GM12878 (cell line): ENCODE measurements around the gene VWA7. TPM values are rescaled to one million over a fixed set of nuclear protein-coding genes. Genes with fewer than 3 reads are reported as not detected.

Experiments
- BCL11A ChIP-seq: IDR thresholded peaks from 2 replicates; pipeline ENCODE4 v1.6.1; 2011; ENCODE audit warnings: low read depth, low read length
- BMI1 ChIP-seq: fragments of 450-650 bp; IDR thresholded peaks from 2 replicates; pipeline ENCODE4 v1.6.1; 2016; ENCODE audit warnings: mild to moderate bottlenecking, moderate library complexity, borderline replicate concordance
- CBX3 ChIP-seq: fragments of 200-600 bp; sonication (generic); IDR thresholded peaks from 2 replicates; pipeline ENCODE4 v1.6.1; 2016; ENCODE audit warnings: low read depth, borderline replicate concordance
- EP300 ChIP-seq, 2 experiments: fragments of 150-350 bp in 1 of 2; IDR thresholded peaks; 2 replicates each; pipeline ENCODE4 v1.6.1; 2011 to 2012; ENCODE audit warnings: low read depth in 2 of 2, low read length in 2 of 2, borderline replicate concordance in 1 of 2, improper control_type of control experiment in 1 of 2, inconsistent platforms in 1 of 2; ENCODE audit not compliant: control insufficient read depth in 1 of 2
- KDM1A ChIP-seq: fragments of 200-600 bp; sonication (generic); IDR thresholded peaks from 2 replicates; pipeline ENCODE4 v1.6.1; 2016; ENCODE audit warnings: borderline replicate concordance
- MEF2B ChIP-seq: fragments of 450-650 bp; IDR thresholded peaks from 2 replicates; pipeline ENCODE4 v1.6.1; 2018; ENCODE audit warnings: mild to moderate bottlenecking, moderate library complexity; ENCODE audit not compliant: partially characterized antibody, poor library complexity, severe bottlenecking
- MTA3 ChIP-seq: IDR thresholded peaks from 2 replicates; pipeline ENCODE4 v1.6.1; 2012; ENCODE audit warnings: low read length, inconsistent platforms, borderline replicate concordance
- RB1 ChIP-seq: fragments of 450-650 bp; formaldehyde crosslinking; IDR thresholded peaks from 2 replicates; pipeline ENCODE4 v1.6.1; 2017; ENCODE audit warnings: mild to moderate bottlenecking, borderline replicate concordance
- SIX5 ChIP-seq: IDR thresholded peaks from 2 replicates; pipeline ENCODE4 v1.6.1; 2011; ENCODE audit warnings: mild to moderate bottlenecking, low read depth, low read length, moderate library complexity; ENCODE audit not compliant: severe bottlenecking
- SREBF2 ChIP-seq: IDR thresholded peaks from 2 replicates; pipeline ENCODE4 v1.6.1; 2012; ENCODE audit warnings: mild to moderate bottlenecking, low read length
- TAF1 ChIP-seq: IDR thresholded peaks from 2 replicates; pipeline ENCODE4 v1.6.1; 2011; ENCODE audit warnings: mild to moderate bottlenecking, low read depth, low read length, borderline replicate concordance
- TBL1XR1 ChIP-seq: IDR thresholded peaks from 2 replicates; pipeline ENCODE4 v1.6.1; 2012; ENCODE audit warnings: low read depth, low read length, improper control_type of control experiment
- ZNF274 ChIP-seq: IDR thresholded peaks from one replicate; pipeline ENCODE4 v1.8.0; 2011; ENCODE audit not compliant: insufficient read length, insufficient read depth
- polyA plus RNA-seq, 11 experiments: library from polyadenylated mRNA; depleted of rRNA in 4 of 11; unstranded in 6 of 11; stranded (reverse) in 5 of 11; fragments of >200 nt; fragmentation: Nextera tagmentation in 4 of 11; fragmentation: Illumina TruSeq in 1 of 11; extraction: Ambion mirVana in 4 of 11; extraction: Trizol in 1 of 11; gene quantifications; 1 replicate in 1 of 11; 2 replicates in 10 of 11; pipeline versions ENCODE4 v1.2.1 to v1.2.3, GENCODE V29; 2011 to 2016; ENCODE audit warnings: inconsistent platforms in 2 of 11, missing spikeins in 2 of 11, low read depth in 1 of 11
- total RNA-seq, 4 experiments: library from RNA; depleted of rRNA in 3 of 4; stranded (reverse); fragments of >200 nt in 3 of 4; fragmentation: Illumina TruSeq in 1 of 4; extraction: Trizol in 1 of 4; gene quantifications; 2 replicates each; pipeline versions ENCODE4 v1.2.1 to v1.2.3, GENCODE V29; 2013 to 2021
- TF ChIP-seq, protein P1 (sequence below), 3 experiments: IDR thresholded peaks in 2 of 3; conservative IDR thresholded peaks in 1 of 3; 2 replicates each; pipeline ENCODE4 v1.5.1; 2011; ENCODE audit warnings: low read depth in 3 of 3, low read length in 3 of 3, mild to moderate bottlenecking in 3 of 3, control low read depth in 2 of 3, moderate library complexity in 2 of 3, inconsistent platforms in 1 of 3, mixed read lengths in 1 of 3; ENCODE audit not compliant: control insufficient read depth in 2 of 3, insufficient read depth in 1 of 3; ENCODE audit errors: extremely low read depth in 1 of 3
- TF ChIP-seq, protein P2 (sequence below): fragments of 450-650 bp; IDR thresholded peaks from 2 replicates; pipeline ENCODE4 v1.6.1; 2017; ENCODE audit warnings: mild to moderate bottlenecking, moderate library complexity
- TF ChIP-seq, protein P3 (sequence below): IDR thresholded peaks from 2 replicates; pipeline ENCODE4 v1.6.1; 2012; ENCODE audit warnings: low read length, inconsistent platforms
- TF ChIP-seq, protein P4 (sequence below): IDR thresholded peaks from 2 replicates; pipeline ENCODE4 v1.6.1; 2011; ENCODE audit warnings: low read depth, mild to moderate bottlenecking, low read length, moderate library complexity, borderline replicate concordance; ENCODE audit errors: extremely low read depth
- TF ChIP-seq, protein P5 (sequence below): fragments of 450-650 bp; IDR thresholded peaks from 2 replicates; pipeline ENCODE4 v1.6.1; 2018; ENCODE audit warnings: borderline replicate concordance, mild to moderate bottlenecking; ENCODE audit not compliant: partially characterized antibody

VWA7 gene
- total and polyA plus RNA-seq, 10 of the 15 experiments (the other 5 are each of a cell fraction or from before 2014, with no cell fraction given): 0.11 to 3.1 (median 1.2) TPM; not detected in 1

DNA sequence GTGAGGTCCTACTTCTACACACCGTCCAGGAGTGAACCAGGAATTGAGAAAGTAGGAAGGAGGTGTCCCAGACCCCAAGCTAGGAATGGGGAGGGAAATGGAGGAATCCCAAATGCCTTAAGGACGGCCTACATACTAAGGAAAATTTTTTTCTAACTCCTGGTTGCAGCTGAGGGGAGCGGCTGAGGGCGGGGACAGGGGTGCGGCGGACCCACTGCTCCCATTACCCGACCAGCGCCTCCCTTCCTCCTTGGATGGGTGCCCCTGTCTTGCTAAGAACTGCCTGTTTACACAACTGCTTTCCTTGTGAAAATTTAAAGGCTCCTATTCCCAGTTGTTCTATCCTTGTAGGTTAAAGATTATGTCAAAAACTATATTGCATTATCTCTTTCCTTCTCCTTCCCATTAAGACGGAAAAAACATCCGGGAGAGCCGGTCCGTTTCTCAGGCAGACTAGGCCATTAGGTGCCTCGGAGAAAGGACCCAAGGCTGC is 49.7 kb upstream of the VWA7 start (continued):
- TF ChIP-seq, protein P1, sequence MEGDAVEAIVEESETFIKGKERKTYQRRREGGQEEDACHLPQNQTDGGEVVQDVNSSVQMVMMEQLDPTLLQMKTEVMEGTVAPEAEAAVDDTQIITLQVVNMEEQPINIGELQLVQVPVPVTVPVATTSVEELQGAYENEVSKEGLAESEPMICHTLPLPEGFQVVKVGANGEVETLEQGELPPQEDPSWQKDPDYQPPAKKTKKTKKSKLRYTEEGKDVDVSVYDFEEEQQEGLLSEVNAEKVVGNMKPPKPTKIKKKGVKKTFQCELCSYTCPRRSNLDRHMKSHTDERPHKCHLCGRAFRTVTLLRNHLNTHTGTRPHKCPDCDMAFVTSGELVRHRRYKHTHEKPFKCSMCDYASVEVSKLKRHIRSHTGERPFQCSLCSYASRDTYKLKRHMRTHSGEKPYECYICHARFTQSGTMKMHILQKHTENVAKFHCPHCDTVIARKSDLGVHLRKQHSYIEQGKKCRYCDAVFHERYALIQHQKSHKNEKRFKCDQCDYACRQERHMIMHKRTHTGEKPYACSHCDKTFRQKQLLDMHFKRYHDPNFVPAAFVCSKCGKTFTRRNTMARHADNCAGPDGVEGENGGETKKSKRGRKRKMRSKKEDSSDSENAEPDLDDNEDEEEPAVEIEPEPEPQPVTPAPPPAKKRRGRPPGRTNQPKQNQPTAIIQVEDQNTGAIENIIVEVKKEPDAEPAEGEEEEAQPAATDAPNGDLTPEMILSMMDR (IDR thresholded peaks at IDR 0.05 in 2 of 3, conservative IDR thresholded peaks at IDR 0.05 in 1 of 3; ENCODE audit: control insufficient read depth in 2 of 3, extremely low read depth in 1 of 3, insufficient read depth in 1 of 3, low read depth in 3 of 3, low read length in 3 of 3): no peak
- TF ChIP-seq, protein P2, sequence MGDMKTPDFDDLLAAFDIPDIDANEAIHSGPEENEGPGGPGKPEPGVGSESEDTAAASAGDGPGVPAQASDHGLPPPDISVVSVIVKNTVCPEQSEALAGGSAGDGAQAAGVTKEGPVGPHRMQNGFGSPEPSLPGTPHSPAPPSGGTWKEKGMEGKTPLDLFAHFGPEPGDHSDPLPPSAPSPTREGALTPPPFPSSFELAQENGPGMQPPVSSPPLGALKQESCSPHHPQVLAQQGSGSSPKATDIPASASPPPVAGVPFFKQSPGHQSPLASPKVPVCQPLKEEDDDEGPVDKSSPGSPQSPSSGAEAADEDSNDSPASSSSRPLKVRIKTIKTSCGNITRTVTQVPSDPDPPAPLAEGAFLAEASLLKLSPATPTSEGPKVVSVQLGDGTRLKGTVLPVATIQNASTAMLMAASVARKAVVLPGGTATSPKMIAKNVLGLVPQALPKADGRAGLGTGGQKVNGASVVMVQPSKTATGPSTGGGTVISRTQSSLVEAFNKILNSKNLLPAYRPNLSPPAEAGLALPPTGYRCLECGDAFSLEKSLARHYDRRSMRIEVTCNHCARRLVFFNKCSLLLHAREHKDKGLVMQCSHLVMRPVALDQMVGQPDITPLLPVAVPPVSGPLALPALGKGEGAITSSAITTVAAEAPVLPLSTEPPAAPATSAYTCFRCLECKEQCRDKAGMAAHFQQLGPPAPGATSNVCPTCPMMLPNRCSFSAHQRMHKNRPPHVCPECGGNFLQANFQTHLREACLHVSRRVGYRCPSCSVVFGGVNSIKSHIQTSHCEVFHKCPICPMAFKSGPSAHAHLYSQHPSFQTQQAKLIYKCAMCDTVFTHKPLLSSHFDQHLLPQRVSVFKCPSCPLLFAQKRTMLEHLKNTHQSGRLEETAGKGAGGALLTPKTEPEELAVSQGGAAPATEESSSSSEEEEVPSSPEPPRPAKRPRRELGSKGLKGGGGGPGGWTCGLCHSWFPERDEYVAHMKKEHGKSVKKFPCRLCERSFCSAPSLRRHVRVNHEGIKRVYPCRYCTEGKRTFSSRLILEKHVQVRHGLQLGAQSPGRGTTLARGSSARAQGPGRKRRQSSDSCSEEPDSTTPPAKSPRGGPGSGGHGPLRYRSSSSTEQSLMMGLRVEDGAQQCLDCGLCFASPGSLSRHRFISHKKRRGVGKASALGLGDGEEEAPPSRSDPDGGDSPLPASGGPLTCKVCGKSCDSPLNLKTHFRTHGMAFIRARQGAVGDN: no peak
- TF ChIP-seq SIX5: no peak
- no peak for TF ChIP-seq BMI1
- no peak for TF ChIP-seq TBL1XR1
- TF ChIP-seq ZNF274: no peak
- no peak for TF ChIP-seq MTA3
- no peak for TF ChIP-seq MEF2B
- TF ChIP-seq, protein P3, sequence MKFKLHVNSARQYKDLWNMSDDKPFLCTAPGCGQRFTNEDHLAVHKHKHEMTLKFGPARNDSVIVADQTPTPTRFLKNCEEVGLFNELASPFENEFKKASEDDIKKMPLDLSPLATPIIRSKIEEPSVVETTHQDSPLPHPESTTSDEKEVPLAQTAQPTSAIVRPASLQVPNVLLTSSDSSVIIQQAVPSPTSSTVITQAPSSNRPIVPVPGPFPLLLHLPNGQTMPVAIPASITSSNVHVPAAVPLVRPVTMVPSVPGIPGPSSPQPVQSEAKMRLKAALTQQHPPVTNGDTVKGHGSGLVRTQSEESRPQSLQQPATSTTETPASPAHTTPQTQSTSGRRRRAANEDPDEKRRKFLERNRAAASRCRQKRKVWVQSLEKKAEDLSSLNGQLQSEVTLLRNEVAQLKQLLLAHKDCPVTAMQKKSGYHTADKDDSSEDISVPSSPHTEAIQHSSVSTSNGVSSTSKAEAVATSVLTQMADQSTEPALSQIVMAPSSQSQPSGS: no peak
- TF ChIP-seq, protein P4, sequence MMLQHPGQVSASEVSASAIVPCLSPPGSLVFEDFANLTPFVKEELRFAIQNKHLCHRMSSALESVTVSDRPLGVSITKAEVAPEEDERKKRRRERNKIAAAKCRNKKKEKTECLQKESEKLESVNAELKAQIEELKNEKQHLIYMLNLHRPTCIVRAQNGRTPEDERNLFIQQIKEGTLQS: no peak
- TF ChIP-seq, protein P5, sequence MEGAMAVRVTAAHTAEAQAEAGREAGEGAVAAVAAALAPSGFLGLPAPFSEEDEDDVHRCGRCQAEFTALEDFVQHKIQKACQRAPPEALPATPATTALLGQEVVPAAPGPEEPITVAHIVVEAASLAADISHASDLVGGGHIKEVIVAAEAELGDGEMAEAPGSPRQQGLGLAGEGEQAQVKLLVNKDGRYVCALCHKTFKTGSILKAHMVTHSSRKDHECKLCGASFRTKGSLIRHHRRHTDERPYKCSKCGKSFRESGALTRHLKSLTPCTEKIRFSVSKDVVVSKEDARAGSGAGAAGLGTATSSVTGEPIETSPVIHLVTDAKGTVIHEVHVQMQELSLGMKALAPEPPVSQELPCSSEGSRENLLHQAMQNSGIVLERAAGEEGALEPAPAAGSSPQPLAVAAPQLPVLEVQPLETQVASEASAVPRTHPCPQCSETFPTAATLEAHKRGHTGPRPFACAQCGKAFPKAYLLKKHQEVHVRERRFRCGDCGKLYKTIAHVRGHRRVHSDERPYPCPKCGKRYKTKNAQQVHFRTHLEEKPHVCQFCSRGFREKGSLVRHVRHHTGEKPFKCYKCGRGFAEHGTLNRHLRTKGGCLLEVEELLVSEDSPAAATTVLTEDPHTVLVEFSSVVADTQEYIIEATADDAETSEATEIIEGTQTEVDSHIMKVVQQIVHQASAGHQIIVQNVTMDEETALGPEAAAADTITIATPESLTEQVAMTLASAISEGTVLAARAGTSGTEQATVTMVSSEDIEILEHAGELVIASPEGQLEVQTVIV: no peak
- no peak for TF ChIP-seq CBX3
- TF ChIP-seq TAF1: peak; percentile 34; the same call in 1 of the 2 replicates
- TF ChIP-seq RB1: no peak
- no peak for TF ChIP-seq EP300 (IDR thresholded peaks at IDR 0.05; ENCODE audit: borderline replicate concordance in 1 of 2, control insufficient read depth in 1 of 2, low read depth in 2 of 2, low read length in 2 of 2)
- no peak for TF ChIP-seq SREBF2
- TF ChIP-seq KDM1A: no peak
- TF ChIP-seq BCL11A: no peak
